Endothelial cell of umbilical vein (primary cell): ENCODE results near the gene ANAPC7. TPM values are rescaled to one million over a fixed set of nuclear protein-coding genes. Genes with fewer than 3 reads are reported as not detected.

Experiments
- BruUV-seq: library from RNA; stranded (reverse); fragments of 400-500 nt; replicated peaks from 2 replicates; lab custom pipeline; 2021; lab: Mats Ljungman, UMichigan
- CTCF ChIA-PET: fragments of 300-600, 350-600 bp; sonication (Branson Sonifier 250); formaldehyde crosslinking; loops from one replicate; lab custom pipeline; 2021; ENCODE audit warnings: antibody characterized with exemption, inconsistent platforms; lab: Charles Lee
- POLR2A ChIA-PET: fragments of 300-600, 350-600 bp; sonication (Branson Sonifier 250); formaldehyde crosslinking; loops from one replicate; lab custom pipeline; 2021; ENCODE audit warnings: antibody characterized with exemption, inconsistent platforms; lab: Charles Lee
- DNase-seq: peaks from one replicate; pipeline ENCODE4 v3.0.0-alpha.2; 2011; ENCODE audit warnings: low read depth, low spot score
- FAIRE-seq: peaks from 2 replicates; lab custom pipeline; 2011; peaks lifted over from hg19 to GRCh38; lab: Jason Lieb, UNC
- H2AFZ ChIP-seq: 2 replicates; pipeline ENCODE4 v1.6.0; 2012; ENCODE audit warnings: low read depth, low read length, control low read depth, inconsistent platforms
- H3K27ac ChIP-seq: 2 replicates; pipeline ENCODE4 v1.5.1; 2011; ENCODE audit warnings: low read depth, mild to moderate bottlenecking, control low read depth, low read length, moderate library complexity; ENCODE audit not compliant: insufficient read depth
- H3K27me3 ChIP-seq, 2 experiments: 2 replicates each; pipeline versions ENCODE4 v1.6.0 to v1.6.1; 2011; ENCODE audit warnings: low read length in 2 of 2, mixed read lengths in 1 of 2; ENCODE audit not compliant: control insufficient read depth in 2 of 2, insufficient read depth in 2 of 2
- H3K36me3 ChIP-seq, 2 experiments: 2 replicates in 1 of 2; 3 replicates in 1 of 2; pipeline ENCODE4 v1.5.1; 2011; ENCODE audit warnings: low read length in 2 of 2, mild to moderate bottlenecking in 1 of 2, moderate library complexity in 1 of 2; ENCODE audit not compliant: control insufficient read depth in 2 of 2, insufficient read depth in 2 of 2; ENCODE audit errors: extremely low read depth in 1 of 2
- H3K4me1 ChIP-seq: 3 replicates; pipeline ENCODE4 v1.5.1; 2011; ENCODE audit warnings: mild to moderate bottlenecking, low read length; ENCODE audit not compliant: control insufficient read depth, insufficient read depth; ENCODE audit errors: extremely low read depth
- H3K4me2 ChIP-seq: 2 replicates; pipeline ENCODE4 v1.6.1; 2011; ENCODE audit warnings: low read length, control low read depth, mixed read lengths; ENCODE audit not compliant: insufficient read depth
- H3K4me3 ChIP-seq, 3 experiments: fragments of 200-600 bp in 1 of 3; sonication (generic), shearing (Covaris generic) in 1 of 3; replicated peaks in 1 of 3; 2 replicates each; pipeline ENCODE4 v1.5.1; 2011 to 2016; ENCODE audit warnings: control low read depth in 3 of 3, low read length in 3 of 3, mild to moderate bottlenecking in 2 of 3, inconsistent platforms in 1 of 3, low read depth in 1 of 3, moderate library complexity in 1 of 3; ENCODE audit not compliant: insufficient read depth in 1 of 3
- H3K79me2 ChIP-seq: 2 replicates; pipeline ENCODE4 v1.6.0; 2012; ENCODE audit warnings: low read length, inconsistent platforms; ENCODE audit not compliant: control insufficient read depth, insufficient read depth
- H3K9ac ChIP-seq: replicated peaks from 2 replicates; pipeline ENCODE3; 2011; ENCODE audit warnings: low read length, control low read depth; ENCODE audit not compliant: insufficient read depth; ENCODE audit errors: extremely low read depth
- H3K9me1 ChIP-seq: replicated peaks from 3 replicates; pipeline ENCODE4 v1.6.0; 2011; ENCODE audit warnings: mild to moderate bottlenecking, low read length; ENCODE audit not compliant: control insufficient read depth, insufficient read depth; ENCODE audit errors: extremely low read depth
- H3K9me3 ChIP-seq: replicated peaks from 2 replicates; pipeline ENCODE4 v1.5.1; 2012; ENCODE audit warnings: low read length, inconsistent platforms; ENCODE audit not compliant: control insufficient read depth, insufficient read depth
- H4K20me1 ChIP-seq: replicated peaks from 2 replicates; pipeline ENCODE3; 2011; ENCODE audit warnings: mild to moderate bottlenecking, low read length; ENCODE audit not compliant: control insufficient read depth, insufficient read depth; ENCODE audit errors: extremely low read depth
- EZH2 ChIP-seq: IDR thresholded peaks from 2 replicates; pipeline ENCODE4 v1.6.1; 2012; ENCODE audit warnings: borderline replicate concordance, low read depth, mild to moderate bottlenecking, moderate library complexity, low read length, inconsistent platforms; ENCODE audit not compliant: severe bottlenecking
- FOS ChIP-seq: IDR thresholded peaks from 2 replicates; pipeline ENCODE4 v1.6.1; 2011; ENCODE audit warnings: mild to moderate bottlenecking, low read length, moderate library complexity, borderline replicate concordance; ENCODE audit not compliant: insufficient read depth
- GATA2 ChIP-seq: IDR thresholded peaks from 2 replicates; pipeline ENCODE4 v1.7.0; 2011; ENCODE audit warnings: low read depth, mild to moderate bottlenecking, moderate library complexity, mixed read lengths, low read length; ENCODE audit not compliant: insufficient read length, insufficient read depth
- JUN ChIP-seq: IDR thresholded peaks from 2 replicates; pipeline ENCODE4 v1.6.1; 2011; ENCODE audit warnings: borderline replicate concordance, low read depth; ENCODE audit not compliant: insufficient read length, insufficient read depth
- MYC ChIP-seq: IDR thresholded peaks from one replicate; pipeline ENCODE4 v1.6.1; 2011; ENCODE audit warnings: mild to moderate bottlenecking, low read depth, low read length
- POLR2A ChIP-seq: IDR thresholded peaks from 2 replicates; pipeline ENCODE4 v1.6.1; 2012; ENCODE audit warnings: low read depth, mild to moderate bottlenecking, control low read depth, low read length
- POLR2AphosphoS5 ChIP-seq: IDR thresholded peaks from 2 replicates; pipeline ENCODE4 v1.6.1; 2012; ENCODE audit warnings: low read depth, mild to moderate bottlenecking, control low read depth, low read length, moderate library complexity; ENCODE audit not compliant: insufficient read depth
- dilution Hi-C: fragments of 300-500 bp; cut with MboI; formaldehyde crosslinking; loops from one replicate; pipeline ENCODE4 v1.15.0; 2019; ENCODE audit warnings: low sequenced_read_pairs; ENCODE audit not compliant: extremely low pct_ligation_motif_present
- intact Hi-C: fragments of 100-400 bp; cut with micrococcal nuclease; formaldehyde crosslinking; loops from one replicate; pipeline ENCODE4 v1.10.0; 2022
- polyA plus RNA-seq, 4 experiments: library from polyadenylated mRNA; depleted of rRNA in 3 of 4; stranded (reverse) in 3 of 4; unstranded in 1 of 4; fragments of >200 nt; gene quantifications; 2 replicates each; pipeline versions ENCODE4 v1.2.1 to v1.2.3, GENCODE V29; 2011 to 2012; ENCODE audit warnings: missing spikeins in 1 of 4
- total RNA-seq: library from RNA; stranded (reverse); gene quantifications from 2 replicates; pipeline ENCODE4 v1.2.3, GENCODE V29; 2021
- TF ChIP-seq, protein P1 (sequence below), 2 donors: IDR thresholded peaks; 1 replicate in 1 of 2; 2 replicates in 1 of 2; pipeline ENCODE4 v1.5.1; 2011; ENCODE audit warnings: low read length in 2 of 2, mild to moderate bottlenecking in 2 of 2, moderate library complexity in 2 of 2, control low read depth in 1 of 2, inconsistent platforms in 1 of 2, low read depth in 1 of 2; ENCODE audit not compliant: insufficient read depth in 1 of 2; ENCODE audit errors: extremely low read depth in 1 of 2
- TF ChIP-seq, protein P2 (sequence below): IDR thresholded peaks from 2 replicates; pipeline ENCODE4 v1.6.1; 2011; ENCODE audit not compliant: insufficient read depth, insufficient read length

The ANAPC7 gene
- total and polyA plus RNA-seq, 2 donors (not counting 3 experiments of a cell fraction or from before 2014, with no cell fraction given), result 54.2 to 89.0 TPM

DNA sequence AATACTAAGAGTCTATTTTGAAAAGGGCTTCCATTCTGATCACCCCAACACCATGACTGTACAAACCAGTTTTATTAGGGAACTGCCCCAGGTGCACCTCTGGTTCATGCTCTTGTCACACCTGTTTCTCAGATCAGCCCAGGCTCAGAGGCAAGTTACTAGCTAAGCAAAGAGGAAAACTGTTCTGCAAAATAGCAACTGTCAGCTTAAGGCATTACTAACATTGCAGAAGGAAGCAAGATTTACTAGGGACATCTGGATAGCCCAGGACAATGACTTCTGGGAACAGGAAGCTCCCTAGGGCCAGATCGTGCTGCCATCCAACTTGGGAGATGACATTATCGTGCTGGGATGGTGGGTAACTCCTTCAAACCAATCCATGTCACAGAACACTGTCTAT is 30.1 kb downstream of the ANAPC7 start:
- peaks cover 32 to 42% of the 10 kb centered on the region in 2 experiments for H3K36me3 ChIP-seq
- no peak overlapping the region for H3K4me3 ChIP-seq
- no peaks in the 10 kb centered on the region for H3K79me2 ChIP-seq
- TF ChIP-seq MYC, result no peak
- TF ChIP-seq EZH2, result no peak
- H3K9me1 ChIP-seq, result no peaks in the 10 kb centered on the region
- ChIA-PET POLR2A (interaction anchor here (1.3 kb wide), 1 partner anchor 19 kb away, joined by 3 read pairs; no protein-coding TSS in a partner anchor), CTCF (interaction anchor here (1.3 to 2.2 kb wide), 3 partner anchors 9 to 58 kb away, joined by 4 to 7 read pairs (median 5); no protein-coding TSS in a partner anchor)
- FAIRE-seq, result no peak
- no peak overlapping the region for H3K9ac ChIP-seq
- dilution Hi-C loops (no loop called here), intact Hi-C loops (no loop called here)
- H4K20me1 ChIP-seq, result no peaks in the 10 kb centered on the region
- BruUV-seq, result TSS peak; percentile 18
- no peak for DNase-seq
- no peaks in the 10 kb centered on the region for H3K4me1 ChIP-seq
- no peaks in the 10 kb centered on the region for H3K27me3 ChIP-seq
- no peak overlapping the region for H3K27ac ChIP-seq
- no peak overlapping the region for H2AFZ ChIP-seq
- no peak overlapping the region for H3K4me2 ChIP-seq
- H3K9me3 ChIP-seq, result no peaks in the 10 kb centered on the region

DNA sequence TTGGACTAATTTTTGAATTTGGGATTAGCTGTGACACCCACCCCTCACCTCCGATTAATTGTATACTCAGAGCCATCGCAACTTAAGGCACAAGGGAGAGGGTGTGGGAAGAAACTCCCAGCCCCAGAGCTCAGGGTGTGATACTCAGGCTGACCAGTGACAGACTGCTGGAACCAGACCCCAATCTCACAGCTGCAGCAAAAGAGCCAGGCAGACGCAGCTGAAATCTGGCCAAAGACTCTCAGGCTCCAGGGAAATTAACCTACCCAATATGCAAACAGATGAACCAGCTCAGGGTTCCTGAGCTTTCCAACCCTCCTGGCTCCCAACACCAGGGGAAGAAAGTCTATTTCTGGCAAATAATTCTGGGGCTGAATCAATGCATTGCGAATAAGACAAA is 30.5 kb downstream of the ANAPC7 start:
- Histone ChIP-seq H2AFZ (no peak overlapping the region), H3K4me3 (no peak overlapping the region), H3K79me2 (no peaks in the 10 kb centered on the region), H3K4me2 (no peak overlapping the region), H3K27me3 (no peaks in the 10 kb centered on the region), H3K9me1 (no peaks in the 10 kb centered on the region), H3K4me1 (no peaks in the 10 kb centered on the region), H3K27ac (no peak overlapping the region), H3K9ac (no peak overlapping the region), H3K9me3 (no peaks in the 10 kb centered on the region), H3K36me3 (peaks cover 31 to 39% of the 10 kb centered on the region in 2 experiments), H4K20me1 (no peaks in the 10 kb centered on the region)
- ChIA-PET CTCF (interaction anchor here (1.3 to 2.2 kb wide), 3 partner anchors 9 to 58 kb away, joined by 4 to 7 read pairs (median 5); no protein-coding TSS in a partner anchor), POLR2A (interaction anchor here (1.3 kb wide), 1 partner anchor 19 kb away, joined by 3 read pairs; no protein-coding TSS in a partner anchor)
- intact Hi-C loops, result no loop called here
- dilution Hi-C loops, result no loop called here
- FAIRE-seq (no peak), DNase-seq (no peak)
- no TSS peak for BruUV-seq
- TF ChIP-seq, protein P1, sequence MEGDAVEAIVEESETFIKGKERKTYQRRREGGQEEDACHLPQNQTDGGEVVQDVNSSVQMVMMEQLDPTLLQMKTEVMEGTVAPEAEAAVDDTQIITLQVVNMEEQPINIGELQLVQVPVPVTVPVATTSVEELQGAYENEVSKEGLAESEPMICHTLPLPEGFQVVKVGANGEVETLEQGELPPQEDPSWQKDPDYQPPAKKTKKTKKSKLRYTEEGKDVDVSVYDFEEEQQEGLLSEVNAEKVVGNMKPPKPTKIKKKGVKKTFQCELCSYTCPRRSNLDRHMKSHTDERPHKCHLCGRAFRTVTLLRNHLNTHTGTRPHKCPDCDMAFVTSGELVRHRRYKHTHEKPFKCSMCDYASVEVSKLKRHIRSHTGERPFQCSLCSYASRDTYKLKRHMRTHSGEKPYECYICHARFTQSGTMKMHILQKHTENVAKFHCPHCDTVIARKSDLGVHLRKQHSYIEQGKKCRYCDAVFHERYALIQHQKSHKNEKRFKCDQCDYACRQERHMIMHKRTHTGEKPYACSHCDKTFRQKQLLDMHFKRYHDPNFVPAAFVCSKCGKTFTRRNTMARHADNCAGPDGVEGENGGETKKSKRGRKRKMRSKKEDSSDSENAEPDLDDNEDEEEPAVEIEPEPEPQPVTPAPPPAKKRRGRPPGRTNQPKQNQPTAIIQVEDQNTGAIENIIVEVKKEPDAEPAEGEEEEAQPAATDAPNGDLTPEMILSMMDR (IDR thresholded peaks at IDR 0.05; ENCODE audit: extremely low read depth in 1 of 2, insufficient read depth in 1 of 2, low read depth in 1 of 2, low read length in 2 of 2), result no peak
- no peak for TF ChIP-seq JUN
- no peak for TF ChIP-seq MYC
- TF ChIP-seq, protein P2, sequence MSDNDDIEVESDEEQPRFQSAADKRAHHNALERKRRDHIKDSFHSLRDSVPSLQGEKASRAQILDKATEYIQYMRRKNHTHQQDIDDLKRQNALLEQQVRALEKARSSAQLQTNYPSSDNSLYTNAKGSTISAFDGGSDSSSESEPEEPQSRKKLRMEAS, result no peak
- TF ChIP-seq POLR2A, result no peak
- no peak for TF ChIP-seq FOS
- TF ChIP-seq EZH2, result no peak
- no peak for TF ChIP-seq POLR2AphosphoS5
- no peak for TF ChIP-seq GATA2
